HG02970 (cell line): ENCODE data around the gene PGM2L1.
"Not testable (repeated sequence)": the region's sequence is repeated elsewhere in the genome, so short reads cannot be mapped to it uniquely, and the experiment has no call there.

ENCODE experiments used
- ATAC-seq: cut with Tn5 transposase; IDR thresholded peaks from one replicate; pipeline ENCODE4 v1.9.1; 2021; ENCODE audit warnings: mild to moderate bottlenecking, moderate library complexity, moderate number of reproducible peaks; ENCODE audit not compliant: unreplicated experiment, low FRiP score

The PGM2L1 gene

GRCh38 chr11:74345420-74345819, 52.8 kb downstream of the PGM2L1 start:
- no peak for ATAC-seq

GRCh38 chr11:74341921-74342320, 56.3 kb downstream of the PGM2L1 start:
- no peak for ATAC-seq

- no peak for ATAC-seq
Measured at GRCh38 chr11:74339619-74340018, 58.6 kb downstream of the PGM2L1 start.

GRCh38 chr11:74338963-74339362, 59.3 kb downstream of the PGM2L1 start:
- no peak for ATAC-seq

GRCh38 chr11:74333193-74333592, 65.0 kb downstream of the PGM2L1 start:
- no peak for ATAC-seq

GRCh38 chr11:74332291-74332690, 65.9 kb downstream of the PGM2L1 start:
- no peak for ATAC-seq

GRCh38 chr11:74331000-74331399, 67.2 kb downstream of the PGM2L1 start:
- ATAC-seq: not testable (repeated sequence)

- ATAC-seq: no peak
Measured at GRCh38 chr11:74330075-74330858, 68.0 kb downstream of the PGM2L1 start.

- no peak for ATAC-seq
Measured at GRCh38 chr11:74327076-74327475, 71.2 kb downstream of the PGM2L1 start.

GRCh38 chr11:74326665-74327064, 71.6 kb downstream of the PGM2L1 start:
- no peak for ATAC-seq

GRCh38 chr11:74325649-74326645, 72.3 kb downstream of the PGM2L1 start:
- no peak for ATAC-seq

- ATAC-seq: no peak
Measured at GRCh38 chr11:74322667-74323066, 75.6 kb downstream of the PGM2L1 start.

- ATAC-seq: no peak
Measured at GRCh38 chr11:74321487-74322188, 76.6 kb downstream of the PGM2L1 start.

GRCh38 chr11:74320538-74320937, 77.7 kb downstream of the PGM2L1 start:
- ATAC-seq: no peak

GRCh38 chr11:74319139-74319816, 79.0 kb downstream of the PGM2L1 start:
- no peak for ATAC-seq

- ATAC-seq: no peak
Measured at GRCh38 chr11:74318241-74318932, 79.8 kb downstream of the PGM2L1 start.

- ATAC-seq: no peak
Measured at GRCh38 chr11:74316772-74317505, 81.3 kb downstream of the PGM2L1 start.

- ATAC-seq: no peak
Measured at GRCh38 chr11:74312326-74312725, 85.9 kb downstream of the PGM2L1 start.

GRCh38 chr11:74311352-74311926, 86.8 kb downstream of the PGM2L1 start, which contains the start of gene P4HA3:
Gene P4HA3, minus strand, starts transcription at chr11:74311640. Its CDS starts 29 bp downstream, at chr11:74311611.
- ATAC-seq: no peak
